Measurements from ENCODE around the gene ZXDC. TPM values are rescaled to one million over a fixed set of nuclear protein-coding genes. Genes with fewer than 3 reads are reported as not detected.

Gene ZXDC
- polyA plus RNA-seq, 1 donor, result 43.0 TPM

DNA sequence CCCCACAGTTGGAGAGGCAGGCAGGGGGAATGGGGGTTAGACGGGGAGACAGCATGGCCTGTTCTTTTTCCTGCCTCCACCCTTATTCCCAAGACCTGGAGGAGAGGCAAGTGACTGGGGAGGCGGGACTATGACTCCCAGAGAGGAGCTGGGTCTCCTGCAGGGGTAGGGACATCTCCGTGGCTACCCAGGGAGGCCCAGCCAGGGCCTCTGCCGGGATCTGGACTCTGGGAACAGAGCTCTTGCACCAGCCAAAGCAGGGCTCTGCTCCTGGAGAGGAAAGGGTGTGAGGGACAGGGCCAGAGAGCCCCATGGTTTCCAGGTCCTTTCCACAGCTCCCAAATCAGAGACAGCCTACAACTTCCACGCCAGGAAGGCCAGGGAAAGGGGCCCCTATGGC, 58.2 kb downstream of the ZXDC start:
- DNase-seq, result no peak

DNA sequence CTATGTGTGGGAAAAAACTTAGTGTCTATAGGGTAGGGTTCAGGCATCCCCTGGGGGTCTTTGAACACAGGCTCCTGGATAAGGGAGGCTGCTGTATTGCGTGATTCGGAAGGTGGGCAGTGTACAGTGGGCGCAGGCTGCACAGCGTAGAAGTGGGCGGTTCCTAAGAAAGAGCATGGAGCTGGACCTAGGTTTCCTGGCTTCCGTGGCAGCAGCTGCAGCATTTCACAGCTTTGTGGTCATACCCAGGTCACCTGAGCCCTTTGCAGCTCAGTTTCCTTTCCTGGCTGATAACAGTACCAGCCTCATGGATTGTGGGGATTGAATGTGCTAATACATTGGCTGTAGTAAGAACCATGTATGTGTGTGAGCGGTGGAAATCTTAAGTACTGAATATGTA, 58.7 kb downstream of the ZXDC start:
- DNase-seq, result no peak

DNA sequence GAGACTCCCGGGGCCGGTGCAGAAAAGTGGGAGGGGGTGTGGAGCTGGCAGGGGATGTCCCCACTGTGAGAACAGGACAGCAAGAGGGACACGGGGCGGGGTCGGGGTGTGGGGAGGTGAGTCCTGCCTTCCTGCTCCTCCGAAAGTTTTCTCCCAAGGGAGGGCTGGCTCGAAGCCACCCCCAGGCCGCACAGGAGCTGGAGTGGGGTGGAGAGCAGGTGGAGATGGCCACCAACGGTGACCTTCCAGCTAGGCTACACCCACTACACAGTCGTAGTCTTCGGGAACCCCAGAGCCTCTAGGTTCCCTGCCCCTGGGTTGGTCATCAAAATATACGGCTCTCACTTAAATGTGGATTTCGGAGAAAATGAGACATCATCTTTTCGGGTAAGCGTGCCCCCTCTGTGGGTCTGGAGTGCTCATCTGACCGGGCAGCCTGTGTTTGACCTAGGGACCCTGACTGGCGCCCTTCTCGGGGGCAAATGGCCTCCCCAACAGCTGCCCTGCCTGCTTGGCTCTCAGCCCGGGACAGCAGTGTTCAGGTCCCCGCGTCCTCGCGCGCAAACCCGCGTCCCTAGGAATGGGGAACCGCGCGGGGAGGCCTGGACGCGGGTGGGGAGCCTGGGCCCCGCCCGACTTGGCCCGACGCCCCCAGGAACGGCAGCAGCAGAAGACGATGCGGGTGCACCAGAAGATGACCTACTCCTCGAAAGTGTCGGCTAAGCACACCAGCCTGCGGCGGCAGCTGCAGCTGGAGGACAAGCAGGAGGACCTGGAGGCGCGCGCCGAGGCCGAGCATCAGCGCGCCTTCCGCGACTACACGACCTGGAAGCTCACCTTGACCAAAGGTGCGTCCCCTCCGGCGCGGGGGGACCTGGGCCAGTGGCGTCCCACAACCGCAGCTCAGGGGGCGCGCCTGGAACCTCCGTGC, 59.8 kb downstream of the ZXDC start:
- no peak for DNase-seq

DNA sequence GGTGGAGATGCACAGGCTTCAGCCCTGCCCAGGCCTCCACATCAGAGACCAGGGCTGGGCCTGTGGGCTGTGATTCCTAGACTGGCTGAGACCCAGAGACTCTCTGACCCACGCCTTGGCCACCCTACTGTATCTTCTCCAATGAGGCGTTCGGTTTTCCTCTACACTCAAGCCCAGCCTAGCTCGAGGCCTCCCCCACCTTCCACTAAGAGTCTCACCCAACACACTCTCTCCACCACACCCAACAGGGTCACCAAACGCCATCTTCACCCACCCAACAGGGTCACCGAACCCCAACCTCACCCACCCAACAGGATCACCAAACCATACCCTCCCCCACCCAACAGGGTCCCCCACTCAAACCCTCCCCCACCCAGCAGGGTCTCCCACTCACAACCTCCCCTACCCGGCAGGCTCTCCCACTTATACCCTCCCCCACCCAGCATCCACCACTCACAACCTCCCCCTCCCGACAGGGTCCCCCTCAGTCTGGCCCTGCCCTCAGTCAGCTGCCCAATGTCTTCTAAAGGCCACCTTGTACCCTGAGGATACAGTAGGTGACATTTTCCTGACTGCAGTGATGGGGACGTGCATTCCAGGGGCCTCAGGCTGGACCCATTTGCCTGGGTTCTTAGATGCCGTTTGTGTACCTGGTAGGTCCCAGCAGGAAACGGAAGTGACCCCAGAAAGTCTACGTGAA, 60.6 kb downstream of the ZXDC start:
- no peak for DNase-seq

DNA sequence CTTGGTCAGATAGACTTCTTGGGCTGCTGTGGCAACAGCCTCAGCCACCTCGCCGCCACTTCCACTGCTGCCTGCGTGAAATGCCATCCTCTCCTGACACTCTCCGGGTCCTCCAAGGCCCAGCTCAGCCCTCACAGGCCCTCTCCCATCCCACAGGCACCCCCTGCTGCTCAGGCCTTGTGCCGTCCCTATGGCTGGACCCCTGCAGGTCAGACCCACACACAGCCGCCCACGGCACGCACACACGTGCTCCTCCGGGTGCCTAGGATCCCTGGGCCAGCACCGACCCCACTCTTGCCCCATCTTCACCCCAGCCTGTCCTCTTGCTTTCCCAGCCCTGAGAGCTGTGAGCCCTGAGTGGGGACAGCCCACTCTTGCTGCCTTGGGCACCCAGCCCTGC, 61.3 kb downstream of the ZXDC start:
- no peak for DNase-seq

DNA sequence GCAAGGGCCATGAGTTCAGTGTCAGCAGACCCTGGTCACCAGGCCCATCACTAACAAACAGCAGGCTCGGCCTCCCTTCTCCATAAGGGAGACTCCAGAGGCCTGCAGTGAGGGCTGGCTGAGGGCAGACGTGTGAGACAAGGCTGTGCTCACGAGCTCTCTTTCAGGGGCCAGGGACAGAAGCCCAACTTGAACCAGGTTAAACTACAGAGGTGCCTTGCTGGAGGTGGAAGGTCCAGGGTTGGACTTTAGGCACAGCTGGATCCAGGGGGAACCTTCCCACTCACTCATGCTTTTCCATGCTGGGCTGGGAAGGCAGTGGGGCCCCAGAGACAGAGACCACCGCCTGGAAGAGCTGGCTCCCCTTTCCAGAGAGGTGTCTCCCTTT, 62.0 kb downstream of the ZXDC start:
- DNase-seq, result no peak

DNA sequence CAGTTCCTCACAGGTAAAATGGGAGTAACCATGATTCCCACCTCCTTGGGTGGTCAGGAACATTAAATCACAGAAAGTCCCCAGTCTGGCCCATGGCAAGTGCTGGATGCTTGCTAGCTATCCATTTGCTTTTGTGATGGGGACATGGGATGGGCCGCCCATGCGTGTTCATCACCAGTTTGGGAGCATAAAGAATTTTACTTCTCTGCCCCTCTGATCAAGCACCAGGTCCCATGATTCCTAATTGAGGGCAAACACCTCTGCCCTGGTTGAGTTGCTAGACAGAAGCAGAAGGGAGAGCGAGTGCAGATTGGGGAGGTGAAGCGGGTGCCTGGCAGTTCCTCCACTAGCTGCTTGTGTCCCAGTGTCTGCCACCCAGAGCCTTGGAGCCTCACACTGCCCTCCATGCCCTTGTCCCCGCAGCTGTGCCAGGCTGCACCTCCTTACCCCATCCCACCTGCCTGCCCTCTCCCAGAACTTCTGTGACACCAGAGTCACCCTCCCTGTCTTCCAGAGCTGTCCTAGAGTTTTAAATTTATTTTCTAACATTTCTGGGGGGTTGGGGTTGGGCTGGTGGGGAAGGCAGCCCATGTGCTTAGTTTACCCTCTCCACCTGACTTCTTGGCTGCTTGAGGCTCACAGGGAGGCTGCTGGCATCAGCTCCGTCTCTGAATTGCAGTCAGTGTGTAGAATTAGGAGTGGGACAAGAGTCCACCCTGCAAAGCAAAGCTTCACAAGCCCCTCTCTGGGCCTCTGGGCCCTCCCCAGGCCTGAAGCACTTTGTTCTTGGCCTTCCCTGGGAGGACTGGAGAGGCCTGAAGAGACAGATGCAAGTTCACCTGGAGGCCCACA, 62.6 kb downstream of the ZXDC start:
- DNase-seq, result no peak

DNA sequence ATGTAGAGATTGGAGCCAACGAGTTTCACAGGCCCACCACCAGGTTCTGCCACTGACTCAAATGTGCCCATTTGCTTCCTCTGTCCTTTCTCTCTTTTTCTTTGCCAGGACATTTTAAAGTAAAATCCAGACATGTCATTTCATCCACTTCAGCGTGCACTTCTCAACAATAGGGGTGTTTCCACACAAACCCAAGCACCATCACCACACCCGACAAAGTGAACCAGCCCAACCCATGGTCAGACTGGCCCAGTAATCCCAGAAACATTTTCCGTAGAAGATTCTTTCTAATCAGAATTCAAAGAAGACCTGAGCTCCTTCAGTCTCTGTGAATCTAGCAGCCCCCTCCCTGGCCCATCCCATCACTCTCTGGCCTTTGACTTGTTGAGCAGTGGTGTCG, 67.6 kb downstream of the ZXDC start:
- no peak for DNase-seq

DNA sequence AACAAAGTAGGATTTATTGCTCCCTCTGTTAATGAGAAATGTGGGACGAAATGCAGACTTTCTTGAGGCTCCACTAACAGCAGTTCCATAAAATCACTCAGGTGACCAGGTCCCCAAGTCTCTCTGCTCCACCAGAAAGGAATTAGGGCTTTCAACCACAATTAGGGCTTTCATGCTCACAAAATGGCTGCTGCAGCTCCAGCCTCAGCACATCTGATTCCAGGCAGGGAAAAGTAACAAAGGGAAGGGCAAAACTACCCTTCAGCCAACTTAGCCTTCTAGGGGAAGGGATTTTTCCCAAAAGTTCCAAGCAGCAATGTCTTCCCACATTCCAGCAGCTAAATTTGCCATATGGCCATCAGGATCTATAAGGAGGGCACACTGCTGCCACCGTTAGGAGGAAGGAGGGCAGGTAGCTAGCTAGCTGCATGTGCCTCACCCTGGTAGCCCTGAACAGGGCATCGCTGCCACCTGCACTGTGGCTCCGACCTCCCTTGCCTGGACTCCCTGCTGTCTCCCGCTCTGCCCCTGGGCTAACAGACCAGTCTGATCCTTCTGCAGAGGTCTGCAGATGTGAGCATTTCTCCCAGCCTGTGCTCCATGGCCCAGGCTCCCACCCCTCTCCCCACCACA, 68.2 kb downstream of the ZXDC start:
- DNase-seq, result no peak

DNA sequence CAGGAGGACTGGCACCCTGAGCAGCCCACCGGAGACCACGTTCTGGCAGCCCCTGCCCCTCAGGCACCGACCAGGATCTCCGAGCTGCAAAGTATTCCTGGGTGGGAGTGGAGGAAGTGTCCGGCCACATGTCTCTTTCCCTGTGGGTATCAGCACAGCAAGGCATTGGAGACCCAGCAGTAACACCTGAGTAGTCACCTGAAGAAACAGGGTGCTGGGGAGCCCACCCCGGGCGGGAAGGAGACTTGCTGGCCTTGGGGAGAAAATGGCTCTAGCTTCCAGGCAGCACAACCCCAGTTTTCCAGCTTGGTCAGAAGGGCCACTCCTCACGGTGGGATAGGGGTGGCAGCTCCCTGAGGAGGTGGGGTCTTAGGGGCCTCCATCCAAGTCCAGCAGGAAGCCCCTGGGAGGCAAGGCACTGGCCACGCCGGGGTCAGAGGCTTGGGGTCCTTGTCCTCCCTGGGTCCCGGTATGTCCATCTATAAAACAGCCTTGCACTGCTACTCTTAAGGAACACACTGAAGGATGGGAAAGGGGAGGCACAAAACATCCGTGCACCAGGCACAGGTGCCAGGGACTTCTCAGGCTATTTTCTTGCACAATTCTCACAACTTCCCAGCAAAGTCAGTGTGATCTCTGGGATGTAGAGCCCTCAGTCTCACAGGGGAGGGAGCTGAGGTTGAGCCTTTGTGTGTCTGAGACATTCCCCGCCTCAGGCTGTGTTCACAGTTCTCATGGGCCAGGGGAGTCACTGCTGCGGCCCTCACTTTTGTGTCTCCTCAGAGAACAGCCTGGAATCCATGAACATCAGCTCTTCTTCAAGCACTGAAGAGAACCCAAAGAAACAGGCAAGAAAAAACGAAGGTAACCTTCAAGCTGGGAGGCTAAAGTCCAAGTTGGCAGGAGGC, 69.0 kb downstream of the ZXDC start:
- no peak for DNase-seq

DNA sequence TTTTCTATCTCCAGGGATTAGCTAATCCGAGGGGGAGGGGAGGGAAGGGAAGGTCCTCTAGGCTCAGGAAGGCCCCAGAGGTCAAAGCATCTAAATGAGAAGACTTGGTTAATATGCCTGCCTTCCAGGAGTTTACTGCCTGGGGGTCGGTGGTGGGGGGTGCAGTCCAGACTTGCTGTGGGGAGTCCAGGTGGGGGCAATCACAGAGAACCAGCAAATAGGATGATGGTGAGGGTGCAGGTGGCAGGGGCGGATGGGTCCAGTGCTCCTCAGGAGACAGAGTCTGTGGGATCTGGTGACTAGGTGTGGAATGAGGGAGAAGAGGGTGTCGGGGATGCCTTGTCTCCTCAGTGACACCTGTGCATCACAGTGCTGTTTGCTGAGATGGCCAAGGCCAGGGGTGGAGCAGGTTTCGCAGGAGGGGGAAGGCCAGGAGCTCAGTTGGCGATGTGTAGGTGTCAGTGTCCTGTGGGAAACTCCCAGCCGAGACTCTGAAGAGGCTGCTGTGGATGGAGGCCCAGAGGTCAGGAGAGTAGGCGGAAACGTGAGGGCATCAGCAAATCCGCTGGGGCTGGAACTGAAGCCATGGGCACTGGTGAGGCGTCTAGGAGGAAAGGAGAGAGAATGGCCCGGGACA, 72.9 kb downstream of the ZXDC start:
- DNase-seq, result no peak

DNA sequence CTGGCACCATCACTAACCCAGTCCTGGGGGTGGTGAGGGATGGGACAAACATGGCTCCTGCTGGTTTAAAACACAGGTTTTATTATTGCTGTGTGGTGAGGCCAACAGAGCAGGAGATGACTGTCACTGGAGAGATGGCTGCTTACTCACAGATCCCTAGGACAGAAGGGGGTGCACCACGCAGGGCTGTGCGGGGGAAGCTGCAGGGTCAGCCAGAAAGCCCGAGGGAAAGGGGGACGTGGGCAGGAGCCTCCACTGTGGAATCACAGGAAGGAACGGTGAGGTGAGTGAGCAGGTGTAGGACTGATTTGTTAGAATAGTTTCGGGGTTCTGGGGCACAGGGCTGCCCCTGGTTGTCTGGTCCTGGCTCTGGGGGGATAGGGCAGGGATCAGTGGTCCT, 73.5 kb downstream of the ZXDC start:
- no peak for DNase-seq

DNA sequence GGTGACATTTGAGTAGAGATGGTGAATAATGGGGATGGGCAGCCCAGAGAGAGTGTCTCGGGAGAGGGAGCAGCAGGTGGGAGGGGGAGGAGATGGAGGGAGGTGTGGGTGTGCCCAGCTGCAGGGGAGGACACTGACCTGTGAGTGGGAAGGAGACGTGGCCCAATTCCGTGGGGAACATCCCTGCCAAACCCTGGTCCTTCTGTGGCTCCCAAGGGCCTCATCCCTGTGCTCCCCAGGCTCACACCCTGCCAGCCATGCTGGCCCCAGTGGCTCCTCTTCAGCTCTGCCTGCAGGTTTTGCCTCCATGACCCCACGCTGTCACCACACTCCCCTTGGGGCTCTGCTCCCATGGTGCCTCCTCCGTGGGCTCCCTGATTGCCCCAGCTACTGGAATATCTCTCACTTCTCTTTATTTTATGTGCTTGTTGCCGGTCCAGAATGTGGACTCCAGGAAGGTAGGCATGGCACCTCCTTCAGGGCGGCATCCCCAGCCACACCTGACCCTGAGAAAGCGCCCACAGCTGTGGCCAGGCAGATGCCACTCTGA, 74.0 kb downstream of the ZXDC start:
- DNase-seq, result no peak

DNA sequence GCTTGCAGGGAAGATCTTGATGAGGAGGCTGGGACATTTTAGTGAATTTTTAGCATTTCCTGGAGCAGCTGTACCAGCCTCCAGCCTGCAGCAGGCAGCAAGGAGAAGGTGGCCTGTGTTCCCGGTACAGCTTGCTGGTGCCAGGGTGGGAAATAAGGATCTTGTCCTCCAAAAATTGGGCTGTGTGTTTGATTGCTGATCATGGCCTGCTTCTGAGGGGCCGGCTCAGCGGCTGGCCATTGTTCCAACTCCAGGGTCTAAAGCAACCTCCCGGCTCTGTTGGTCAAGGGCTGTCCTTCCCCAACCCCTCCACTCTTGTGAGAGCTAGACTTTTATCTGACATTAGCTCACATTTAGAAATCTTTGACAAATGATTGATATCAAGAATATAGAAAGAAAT, 75.9 kb downstream of the ZXDC start:
- DNase-seq, result no peak

DNA sequence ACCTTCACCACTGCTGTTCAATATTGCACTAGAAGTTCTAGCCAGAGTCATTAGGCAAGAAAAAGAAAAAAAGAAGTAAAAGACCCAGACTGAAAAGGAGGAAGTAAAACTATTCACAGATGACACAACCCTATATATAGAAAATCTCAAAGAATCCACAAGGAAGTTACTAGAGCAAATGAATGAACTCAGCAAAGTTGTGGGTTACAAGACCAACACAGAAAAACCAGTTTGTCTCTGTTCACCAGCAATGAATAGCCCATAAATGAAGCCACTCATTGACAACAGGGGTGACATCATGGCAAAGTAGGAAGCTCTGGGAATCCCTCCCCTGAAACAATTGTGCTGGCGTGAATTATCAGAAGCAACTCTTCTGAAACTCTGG, 76.3 kb downstream of the ZXDC start:
- DNase-seq, result no peak

DNA sequence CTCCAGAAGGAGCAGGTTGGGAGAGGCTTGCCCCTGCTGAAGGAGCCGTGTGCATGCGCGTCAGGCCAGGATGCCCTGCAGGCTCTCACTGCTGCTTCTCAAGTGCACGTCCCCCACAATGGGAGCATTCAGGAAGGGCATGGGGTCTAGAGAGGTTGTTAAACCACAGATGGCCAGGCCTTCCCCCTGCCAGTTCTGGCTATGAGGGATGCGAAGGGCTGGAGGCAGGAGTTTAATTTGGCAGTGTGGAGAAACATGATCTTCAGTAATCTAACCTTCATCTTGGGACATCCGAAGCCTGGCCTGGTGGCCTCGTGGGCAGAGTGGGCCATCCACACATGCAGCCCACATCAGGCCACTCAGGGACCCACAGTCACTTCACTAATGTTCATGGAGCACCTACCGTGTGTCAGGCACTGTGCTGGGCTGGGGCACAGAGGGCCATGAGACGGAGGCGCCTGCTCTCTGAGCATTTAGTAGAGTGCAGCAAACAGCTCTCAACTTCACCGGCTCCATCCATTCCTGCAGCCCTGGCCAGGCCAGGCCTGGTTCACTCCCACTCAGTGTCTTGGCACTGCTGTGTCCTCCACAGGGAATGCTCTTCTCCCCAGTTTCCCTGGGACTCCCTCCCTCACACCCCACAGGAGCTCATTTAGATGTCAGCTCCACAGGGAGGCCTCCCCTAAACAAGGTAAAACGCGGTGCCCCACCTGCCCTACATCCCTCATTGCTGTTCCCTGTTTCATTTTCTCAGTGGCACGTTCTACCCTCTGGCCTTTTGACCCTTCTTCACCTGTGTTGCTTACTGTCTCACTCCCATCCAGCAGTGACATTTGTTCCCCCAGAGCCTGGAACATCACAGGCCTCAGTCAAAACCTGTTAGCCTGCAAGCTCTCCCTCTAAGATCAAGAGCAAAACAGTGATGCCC, 77.0 kb downstream of the ZXDC start:
- no peak for DNase-seq

DNA sequence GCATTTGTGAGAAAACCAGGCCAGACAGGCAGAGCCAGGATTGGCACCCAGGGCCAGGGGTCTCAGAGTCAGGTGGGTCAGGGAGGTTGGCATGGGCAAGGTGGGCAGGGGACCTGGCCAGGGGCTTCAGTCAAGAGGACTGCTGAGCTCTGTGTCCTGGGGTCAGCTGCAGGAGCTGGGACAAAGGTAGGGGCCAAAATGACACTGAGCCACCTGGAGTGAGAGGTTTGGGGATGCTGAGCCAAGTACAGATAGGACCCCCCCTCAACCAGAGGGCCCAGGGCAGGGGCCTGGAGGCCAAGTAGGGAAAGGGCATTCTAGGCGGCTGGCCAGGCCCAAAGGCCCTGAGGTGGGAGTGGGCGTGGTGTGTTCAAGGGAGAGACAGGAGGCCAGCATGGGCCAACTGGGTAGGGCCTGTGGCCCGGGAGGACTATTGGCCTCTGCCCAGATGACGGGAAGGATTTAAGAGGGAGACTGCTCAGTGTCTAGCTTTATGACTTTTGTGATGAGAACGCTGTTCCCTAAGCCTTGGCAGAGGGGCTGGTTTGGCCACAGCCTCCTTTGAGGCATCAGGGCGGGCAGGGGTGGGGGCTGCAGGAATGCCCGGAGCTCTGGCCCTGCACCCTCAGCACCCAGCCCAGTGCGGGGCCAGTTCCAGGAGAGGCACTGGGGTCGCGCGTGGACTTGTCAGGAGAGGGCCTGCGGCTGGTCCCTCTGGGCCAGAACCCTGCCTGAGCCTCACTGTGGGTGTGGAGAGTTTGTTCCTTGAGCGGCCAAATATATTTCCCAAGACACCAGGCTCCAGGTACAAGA, 77.9 kb downstream of the ZXDC start:
- DNase-seq, result no peak

DNA sequence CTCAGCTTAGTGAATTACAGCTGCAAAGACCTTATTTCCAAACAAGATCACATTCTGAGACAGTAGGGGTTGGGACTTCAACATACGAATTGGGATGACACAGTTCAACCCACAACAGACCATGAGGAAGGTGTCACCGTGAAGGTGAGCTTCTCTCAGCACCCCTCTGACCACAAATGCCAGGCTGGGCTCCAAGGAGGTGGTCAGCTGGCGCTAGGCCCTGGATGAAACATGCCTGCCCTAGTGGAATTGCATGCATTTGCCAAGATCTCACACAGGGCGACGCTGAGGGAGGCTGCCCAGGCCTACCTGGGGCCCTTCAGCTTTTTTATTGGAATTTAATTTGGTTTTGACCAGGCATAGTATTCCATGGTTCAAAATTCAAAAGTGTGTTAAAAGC, 79.2 kb downstream of the ZXDC start:
- DNase-seq, result no peak
